K562 (cell line): ENCODE data around the gene TAMALIN. TPM values are rescaled to one million over a fixed set of nuclear protein-coding genes. Genes with fewer than 3 reads are reported as not detected.

ENCODE experiments used
- CHD2 ChIP-seq: IDR thresholded peaks from 2 replicates; pipeline ENCODE4 v1.6.1; 2011; ENCODE audit warnings: low read depth, low read length
- CREB1 ChIP-seq, 2 experiments: sonication (generic) in 1 of 2; formaldehyde crosslinking in 1 of 2; IDR thresholded peaks; 2 replicates each; pipeline versions ENCODE4 v1.6.1 to v1.8.0; 2012 to 2022; ENCODE audit warnings: inconsistent platforms in 1 of 2, mild to moderate bottlenecking in 1 of 2, missing genetic modification reagents in 1 of 2, moderate library complexity in 1 of 2
- ETV1 ChIP-seq: fragments of 450-650 bp; conservative IDR thresholded peaks from 2 replicates; pipeline ENCODE4 v1.6.1; 2016; ENCODE audit warnings: missing genetic modification characterization, control low read depth, low read depth, missing compliant biosample characterization
- ETV5 ChIP-seq: sonication (generic); formaldehyde crosslinking; IDR thresholded peaks from 2 replicates; pipeline ENCODE4 v1.4.0; 2020; ENCODE audit warnings: low read depth, mild to moderate bottlenecking, missing genetic modification reagents
- KLF1 ChIP-seq: fragments of 450-650 bp; IDR thresholded peaks from 2 replicates; pipeline ENCODE4 v1.6.1; 2016; ENCODE audit warnings: missing genetic modification characterization, missing compliant biosample characterization
- PKNOX1 ChIP-seq: fragments of 450-650 bp; IDR thresholded peaks from 2 replicates; pipeline ENCODE4 v1.6.1; 2016
- POLR2A ChIP-seq: fragments of 450-650 bp; conservative IDR thresholded peaks from 2 replicates; pipeline ENCODE4 v1.6.1; 2016
- POLR2G ChIP-seq: fragments of 200-400 bp; formaldehyde crosslinking; IDR thresholded peaks from 2 replicates; pipeline ENCODE4 v1.6.1; 2017; ENCODE audit warnings: low read depth, mild to moderate bottlenecking, antibody characterized with exemption, low read length, moderate library complexity
- RFX7 ChIP-seq: fragments of 250-450 bp; sonication (Bioruptor Pico); IDR thresholded peaks from 2 replicates; pipeline ENCODE4 v1.5.1; 2021; ENCODE audit warnings: mild to moderate bottlenecking
- TAF1 ChIP-seq: IDR thresholded peaks from 2 replicates; pipeline ENCODE4 v1.6.1; 2011; ENCODE audit warnings: mild to moderate bottlenecking, low read length, moderate library complexity; ENCODE audit not compliant: insufficient read depth, control insufficient read depth, severe bottlenecking; ENCODE audit errors: extremely low read depth
- ZFX ChIP-seq: sonication (generic); formaldehyde crosslinking; IDR thresholded peaks from 2 replicates; pipeline ENCODE4 v1.8.0; 2022; ENCODE audit warnings: mild to moderate bottlenecking, missing genetic modification reagents, moderate library complexity
- ZNF695 ChIP-seq: fragments of 450-650 bp; formaldehyde crosslinking; IDR thresholded peaks from 2 replicates; pipeline ENCODE4 v1.4.0; 2020; ENCODE audit warnings: mild to moderate bottlenecking, moderate library complexity
- polyA plus RNA-seq, 8 experiments: library from polyadenylated mRNA; depleted of rRNA in 4 of 8; stranded (reverse) in 5 of 8; unstranded in 3 of 8; fragments of >200 nt; fragmentation: Nextera tagmentation in 2 of 8; fragmentation: Illumina TruSeq in 1 of 8; extraction: Ambion mirVana in 2 of 8; extraction: Trizol in 1 of 8; gene quantifications; 2 replicates each; pipeline versions ENCODE4 v1.2.1 to v1.2.3, GENCODE V29; 2011 to 2014; ENCODE audit warnings: inconsistent platforms in 1 of 8, missing spikeins in 1 of 8
- total RNA-seq, 7 experiments: library from RNA; depleted of rRNA in 6 of 7; stranded (reverse); fragments of >200 nt in 6 of 7; fragmentation: Illumina TruSeq in 2 of 7; extraction: Trizol in 2 of 7; gene quantifications; 2 replicates each; pipeline versions ENCODE4 v1.2.1 to v1.2.3, GENCODE V29; 2011 to 2021; ENCODE audit warnings: low replicate concordance in 1 of 7
- TF ChIP-seq, protein P1 (sequence below): sonication (generic); formaldehyde crosslinking; IDR thresholded peaks from 2 replicates; pipeline ENCODE4 v1.8.0; 2022; ENCODE audit warnings: mild to moderate bottlenecking, missing genetic modification reagents

The TAMALIN gene
- total and polyA plus RNA-seq, 9 of the 15 experiments (the other 6 are each of a cell fraction or from before 2014, with no cell fraction given): 0.74 to 2.2 (median 1.5) TPM; not detected in 2

- TF ChIP-seq PKNOX1 (0 out of 2 replicates have a peak, but pooled peaks have one; percentile 4), ETV1 (tag) (peak; percentile 86), POLR2G (peak; percentile 81), RFX7 (CRISPR knock-in tag) (no peak), CREB1 (IDR thresholded peaks at IDR 0.05) (peak; percentile 79), CREB1 (CRISPR knock-in tag; IDR thresholded peaks at IDR 0.05) (peak; percentile 79; the same call in 1 of the 2 replicates), ETV5 (CRISPR knock-in tag) (peak; percentile 84), CHD2 (peak; percentile 57), TAF1 (peak; percentile 56), KLF1 (tag) (0 out of 2 replicates have a peak, but pooled peaks have one; percentile 16), ZFX (peak; percentile 93), POLR2A (peak; percentile 68), ZNF695 (CRISPR knock-in tag) (no peak)
- TF ChIP-seq, protein P1, sequence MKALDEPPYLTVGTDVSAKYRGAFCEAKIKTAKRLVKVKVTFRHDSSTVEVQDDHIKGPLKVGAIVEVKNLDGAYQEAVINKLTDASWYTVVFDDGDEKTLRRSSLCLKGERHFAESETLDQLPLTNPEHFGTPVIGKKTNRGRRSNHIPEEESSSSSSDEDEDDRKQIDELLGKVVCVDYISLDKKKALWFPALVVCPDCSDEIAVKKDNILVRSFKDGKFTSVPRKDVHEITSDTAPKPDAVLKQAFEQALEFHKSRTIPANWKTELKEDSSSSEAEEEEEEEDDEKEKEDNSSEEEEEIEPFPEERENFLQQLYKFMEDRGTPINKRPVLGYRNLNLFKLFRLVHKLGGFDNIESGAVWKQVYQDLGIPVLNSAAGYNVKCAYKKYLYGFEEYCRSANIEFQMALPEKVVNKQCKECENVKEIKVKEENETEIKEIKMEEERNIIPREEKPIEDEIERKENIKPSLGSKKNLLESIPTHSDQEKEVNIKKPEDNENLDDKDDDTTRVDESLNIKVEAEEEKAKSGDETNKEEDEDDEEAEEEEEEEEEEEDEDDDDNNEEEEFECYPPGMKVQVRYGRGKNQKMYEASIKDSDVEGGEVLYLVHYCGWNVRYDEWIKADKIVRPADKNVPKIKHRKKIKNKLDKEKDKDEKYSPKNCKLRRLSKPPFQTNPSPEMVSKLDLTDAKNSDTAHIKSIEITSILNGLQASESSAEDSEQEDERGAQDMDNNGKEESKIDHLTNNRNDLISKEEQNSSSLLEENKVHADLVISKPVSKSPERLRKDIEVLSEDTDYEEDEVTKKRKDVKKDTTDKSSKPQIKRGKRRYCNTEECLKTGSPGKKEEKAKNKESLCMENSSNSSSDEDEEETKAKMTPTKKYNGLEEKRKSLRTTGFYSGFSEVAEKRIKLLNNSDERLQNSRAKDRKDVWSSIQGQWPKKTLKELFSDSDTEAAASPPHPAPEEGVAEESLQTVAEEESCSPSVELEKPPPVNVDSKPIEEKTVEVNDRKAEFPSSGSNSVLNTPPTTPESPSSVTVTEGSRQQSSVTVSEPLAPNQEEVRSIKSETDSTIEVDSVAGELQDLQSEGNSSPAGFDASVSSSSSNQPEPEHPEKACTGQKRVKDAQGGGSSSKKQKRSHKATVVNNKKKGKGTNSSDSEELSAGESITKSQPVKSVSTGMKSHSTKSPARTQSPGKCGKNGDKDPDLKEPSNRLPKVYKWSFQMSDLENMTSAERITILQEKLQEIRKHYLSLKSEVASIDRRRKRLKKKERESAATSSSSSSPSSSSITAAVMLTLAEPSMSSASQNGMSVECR (CRISPR knock-in tag): 0 out of 2 replicates have a peak, but pooled peaks have one; percentile 34
Observed at GRCh38 chr12:52032804-52033445, 26.2 kb downstream of the TAMALIN start (continued).
